ENCODE data around the gene QTRT2.

Gene QTRT2

GRCh38 chr3:114093016-114093380, 36.5 kb downstream of the QTRT2 start:
- DNase-seq (no peak), ATAC-seq (no peak)
- peaks cover under 1% of the 10 kb centered on the region for H3K36me3 Mint-ChIP-seq (ENCODE audit: low read depth)
- no peak overlapping the region for H3K27ac Mint-ChIP-seq
- peaks cover 4% of the 10 kb centered on the region for H3K9me3 Mint-ChIP-seq
- H3K4me3 Mint-ChIP-seq: no peak overlapping the region
- no peaks in the 10 kb centered on the region for H3K27me3 Mint-ChIP-seq
- H3K4me1 Mint-ChIP-seq: peaks cover 4% of the 10 kb centered on the region

DNA sequence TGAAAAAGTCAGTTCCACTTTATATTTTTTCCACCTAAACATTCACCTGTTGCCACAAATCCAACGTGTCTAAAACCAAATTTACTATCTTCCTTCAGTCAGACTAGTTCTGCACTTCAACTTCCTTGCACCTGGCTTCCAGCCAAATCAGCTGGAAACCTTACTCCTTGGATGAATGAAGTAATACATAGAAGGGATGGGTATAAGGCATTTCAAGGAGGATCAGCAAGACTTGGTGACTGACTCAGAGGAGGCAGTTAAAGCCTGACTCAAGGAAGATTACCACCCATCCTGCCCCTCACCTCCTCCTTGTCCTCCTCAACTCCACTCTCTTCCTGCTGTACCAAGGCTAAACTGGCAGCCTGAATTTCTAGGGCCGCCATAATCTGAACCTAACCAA, 37.1 kb downstream of the QTRT2 start:
- no peak for ATAC-seq
- peaks cover 4% of the 10 kb centered on the region for H3K9me3 Mint-ChIP-seq
- H3K4me3 Mint-ChIP-seq: no peak overlapping the region
- peaks cover 4% of the 10 kb centered on the region for H3K4me1 Mint-ChIP-seq
- no peaks in the 10 kb centered on the region for H3K36me3 Mint-ChIP-seq (ENCODE audit: low read depth)
- H3K27ac Mint-ChIP-seq: no peak overlapping the region
- no peak for DNase-seq
- no peaks in the 10 kb centered on the region for H3K27me3 Mint-ChIP-seq

DNA sequence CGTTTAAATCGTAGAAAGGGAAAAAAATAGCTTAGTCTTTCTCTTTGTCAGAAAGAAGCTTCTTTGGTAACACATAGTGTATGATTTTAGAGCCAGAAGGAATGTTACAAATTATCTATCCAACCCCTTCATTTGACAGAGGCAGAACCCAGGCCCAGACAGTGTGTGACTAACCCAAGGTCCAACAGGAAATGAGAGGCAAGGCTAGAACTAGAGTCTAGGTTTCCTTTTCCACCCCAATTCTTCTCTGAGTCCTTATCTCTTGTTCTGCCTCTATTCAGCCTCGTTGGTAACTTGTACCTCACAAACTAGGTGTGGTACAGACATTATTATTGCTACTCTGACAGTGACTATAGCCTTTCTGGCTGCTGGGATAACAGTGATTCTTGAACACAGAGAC, 39.3 kb downstream of the QTRT2 start:
- no peaks in the 10 kb centered on the region for H3K27me3 Mint-ChIP-seq
- H3K9me3 Mint-ChIP-seq: peaks cover under 1% of the 10 kb centered on the region
- peaks cover 4% of the 10 kb centered on the region for H3K4me1 Mint-ChIP-seq
- DNase-seq (no peak), ATAC-seq (no peak)
- H3K27ac Mint-ChIP-seq: no peak overlapping the region
- H3K4me3 Mint-ChIP-seq: no peak overlapping the region
- no peaks in the 10 kb centered on the region for H3K36me3 Mint-ChIP-seq (ENCODE audit: low read depth)

- H3K4me3 Mint-ChIP-seq: no peak overlapping the region
- ATAC-seq: no peak
- H3K27ac Mint-ChIP-seq: no peak overlapping the region
- no peaks in the 10 kb centered on the region for H3K9me3 Mint-ChIP-seq
- H3K4me1 Mint-ChIP-seq: no peaks in the 10 kb centered on the region
- H3K36me3 Mint-ChIP-seq (ENCODE audit: low read depth): no peaks in the 10 kb centered on the region
- DNase-seq: no peak
- H3K27me3 Mint-ChIP-seq: no peaks in the 10 kb centered on the region
These were observed 44.6 kb downstream of the QTRT2 start for GRCh38 chr3:114101101-114101500.

- H3K9me3 Mint-ChIP-seq: no peaks in the 10 kb centered on the region
- ATAC-seq (no peak), DNase-seq (no peak)
- no peaks in the 10 kb centered on the region for H3K4me1 Mint-ChIP-seq
- no peak overlapping the region for H3K27ac Mint-ChIP-seq
- H3K4me3 Mint-ChIP-seq: no peak overlapping the region
- H3K36me3 Mint-ChIP-seq (ENCODE audit: low read depth): no peaks in the 10 kb centered on the region
- no peaks in the 10 kb centered on the region for H3K27me3 Mint-ChIP-seq
These were observed 46.6 kb downstream of the QTRT2 start for GRCh38 chr3:114103181-114103580.

- no peak for DNase-seq
- Mint-ChIP-seq H3K4me1 (no peaks in the 10 kb centered on the region), H3K4me3 (no peak overlapping the region), H3K36me3 (ENCODE audit: low read depth) (no peaks in the 10 kb centered on the region), H3K9me3 (no peaks in the 10 kb centered on the region), H3K27ac (no peak overlapping the region), H3K27me3 (no peaks in the 10 kb centered on the region)
- no peak for ATAC-seq
These were observed 47.3 kb downstream of the QTRT2 start for GRCh38 chr3:114103858-114104257.

GRCh38 chr3:114104414-114104813, 47.9 kb downstream of the QTRT2 start:
- H3K36me3 Mint-ChIP-seq (ENCODE audit: low read depth): no peaks in the 10 kb centered on the region
- H3K4me3 Mint-ChIP-seq: no peak overlapping the region
- no peaks in the 10 kb centered on the region for H3K27me3 Mint-ChIP-seq
- H3K9me3 Mint-ChIP-seq: no peaks in the 10 kb centered on the region
- ATAC-seq: no peak
- H3K27ac Mint-ChIP-seq: no peak overlapping the region
- no peaks in the 10 kb centered on the region for H3K4me1 Mint-ChIP-seq
- DNase-seq: no peak

DNA sequence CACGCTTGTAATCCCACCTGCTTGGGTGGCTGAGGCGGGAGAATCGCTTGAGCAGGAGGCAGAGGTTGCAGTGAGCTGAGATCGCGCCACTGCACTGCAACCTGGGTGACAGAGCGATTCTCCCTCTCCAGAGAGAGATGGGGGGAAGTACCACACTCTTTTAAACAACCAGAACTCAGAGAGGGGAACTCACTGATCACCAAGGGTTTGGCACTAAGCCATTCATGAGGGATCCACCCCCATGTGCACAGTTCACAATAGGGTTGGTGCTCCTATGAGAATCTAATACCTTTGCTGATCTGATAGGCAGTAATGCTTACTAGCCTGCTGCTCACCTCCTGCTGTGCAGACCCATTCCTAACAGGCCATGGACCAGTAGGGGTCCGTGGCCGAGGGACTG, 51.6 kb downstream of the QTRT2 start:
- H3K4me3 Mint-ChIP-seq: no peak overlapping the region
- DNase-seq (no peak), ATAC-seq (no peak)
- H3K27me3 Mint-ChIP-seq: peaks cover 12% of the 10 kb centered on the region
- H3K36me3 Mint-ChIP-seq (ENCODE audit: low read depth): no peaks in the 10 kb centered on the region
- no peak overlapping the region for H3K27ac Mint-ChIP-seq
- no peaks in the 10 kb centered on the region for H3K4me1 Mint-ChIP-seq
- no peaks in the 10 kb centered on the region for H3K9me3 Mint-ChIP-seq

DNA sequence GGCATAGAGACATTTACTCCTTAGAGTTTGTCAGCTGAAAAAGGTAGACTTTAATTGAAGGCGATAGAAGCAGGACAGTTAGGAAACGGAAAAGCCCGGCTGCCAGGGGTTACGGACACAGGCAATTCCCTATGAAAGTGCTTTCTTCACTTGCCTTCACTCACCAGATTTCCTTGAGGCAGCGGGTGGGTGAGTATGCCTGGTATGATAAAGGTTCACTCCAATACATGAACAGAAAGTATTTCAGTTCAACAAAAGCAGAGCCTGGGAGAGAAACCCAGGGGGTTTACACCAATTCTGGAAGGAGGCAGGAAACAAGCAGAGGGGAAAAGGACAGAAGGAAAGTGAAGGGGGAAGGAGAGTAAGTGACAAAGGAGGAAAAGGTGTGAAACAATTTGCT, 53.9 kb downstream of the QTRT2 start:
- no peaks in the 10 kb centered on the region for H3K4me1 Mint-ChIP-seq
- H3K9me3 Mint-ChIP-seq: no peaks in the 10 kb centered on the region
- ATAC-seq (no peak), DNase-seq (no peak)
- H3K27me3 Mint-ChIP-seq: peaks cover 12% of the 10 kb centered on the region
- H3K4me3 Mint-ChIP-seq: no peak overlapping the region
- H3K27ac Mint-ChIP-seq: no peak overlapping the region
- no peaks in the 10 kb centered on the region for H3K36me3 Mint-ChIP-seq (ENCODE audit: low read depth)

GRCh38 chr3:114111060-114111770, 54.7 kb downstream of the QTRT2 start:
- H3K36me3 Mint-ChIP-seq (ENCODE audit: low read depth): no peaks in the 10 kb centered on the region
- peaks cover 12% of the 10 kb centered on the region for H3K27me3 Mint-ChIP-seq
- no peaks in the 10 kb centered on the region for H3K4me1 Mint-ChIP-seq

DNA sequence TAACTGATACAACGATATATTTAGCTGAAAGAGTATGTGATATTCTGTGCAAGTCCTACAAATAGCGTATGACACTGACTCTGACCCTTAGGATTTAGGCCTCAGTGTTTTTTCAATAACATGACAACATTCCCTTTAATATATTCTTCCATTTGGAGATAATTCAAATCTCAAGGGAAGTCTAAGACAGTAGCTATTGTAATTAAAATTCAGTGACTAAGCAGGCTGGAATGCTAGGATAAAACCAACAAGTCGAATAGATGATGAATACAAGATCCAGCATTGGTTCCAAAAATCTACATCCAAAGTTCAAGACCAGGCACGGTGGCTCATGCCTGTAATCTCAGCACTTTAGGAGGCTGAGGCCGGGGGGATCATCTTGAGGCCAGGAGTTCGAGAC, 56.2 kb downstream of the QTRT2 start:
- no peaks in the 10 kb centered on the region for H3K36me3 Mint-ChIP-seq (ENCODE audit: low read depth)
- DNase-seq (no peak), ATAC-seq (no peak)
- H3K27me3 Mint-ChIP-seq: peaks cover 12% of the 10 kb centered on the region
- H3K4me3 Mint-ChIP-seq: no peak overlapping the region
- no peaks in the 10 kb centered on the region for H3K4me1 Mint-ChIP-seq
- H3K9me3 Mint-ChIP-seq: no peaks in the 10 kb centered on the region
- H3K27ac Mint-ChIP-seq: no peak overlapping the region

More at GRCh38 chr3:114111060-114111770, 54.7 kb downstream of the QTRT2 start:
- ATAC-seq: no peak
- Mint-ChIP-seq H3K4me3 (no peak overlapping the region), H3K9me3 (no peaks in the 10 kb centered on the region), H3K27ac (no peak overlapping the region)
- DNase-seq: no peak

- ATAC-seq: no peak
- H3K9me3 Mint-ChIP-seq: no peaks in the 10 kb centered on the region
- no peaks in the 10 kb centered on the region for H3K4me1 Mint-ChIP-seq
- H3K27ac Mint-ChIP-seq: no peak overlapping the region
- H3K36me3 Mint-ChIP-seq (ENCODE audit: low read depth): no peaks in the 10 kb centered on the region
- H3K27me3 Mint-ChIP-seq: peaks cover 9% of the 10 kb centered on the region
- DNase-seq: no peak
- H3K4me3 Mint-ChIP-seq: no peak overlapping the region
These were observed 58.2 kb downstream of the QTRT2 start for GRCh38 chr3:114114719-114115118.

DNA sequence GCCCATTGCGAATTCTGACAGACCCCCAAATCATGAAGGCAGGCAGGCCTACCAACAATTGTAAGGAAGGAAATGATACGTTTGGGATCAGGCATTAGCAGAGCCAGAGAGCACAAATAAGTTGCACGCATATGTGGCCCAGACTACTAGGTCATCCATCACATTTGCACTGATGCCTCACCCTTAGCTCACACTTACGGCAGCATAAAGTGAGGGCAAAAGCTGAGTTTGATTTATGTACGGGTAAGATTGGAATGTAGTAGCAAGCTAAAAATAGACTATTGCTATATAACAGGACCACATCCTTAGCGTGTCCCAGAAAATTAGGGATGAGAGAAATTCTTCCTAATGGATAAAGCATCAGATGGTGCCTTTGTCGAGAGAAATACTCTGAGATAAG, 58.6 kb downstream of the QTRT2 start:
- Mint-ChIP-seq H3K9me3 (no peaks in the 10 kb centered on the region), H3K4me1 (no peaks in the 10 kb centered on the region), H3K27me3 (peaks cover 6% of the 10 kb centered on the region), H3K27ac (no peak overlapping the region), H3K4me3 (no peak overlapping the region), H3K36me3 (ENCODE audit: low read depth) (no peaks in the 10 kb centered on the region)
- DNase-seq (no peak), ATAC-seq (no peak)

- no peaks in the 10 kb centered on the region for H3K4me1 Mint-ChIP-seq
- H3K9me3 Mint-ChIP-seq: no peaks in the 10 kb centered on the region
- DNase-seq (no peak), ATAC-seq (no peak)
- H3K36me3 Mint-ChIP-seq (ENCODE audit: low read depth): no peaks in the 10 kb centered on the region
- no peak overlapping the region for H3K4me3 Mint-ChIP-seq
- H3K27me3 Mint-ChIP-seq: no peaks in the 10 kb centered on the region
- H3K27ac Mint-ChIP-seq: no peak overlapping the region
These were observed 63.2 kb downstream of the QTRT2 start for GRCh38 chr3:114119776-114120175.

DNA sequence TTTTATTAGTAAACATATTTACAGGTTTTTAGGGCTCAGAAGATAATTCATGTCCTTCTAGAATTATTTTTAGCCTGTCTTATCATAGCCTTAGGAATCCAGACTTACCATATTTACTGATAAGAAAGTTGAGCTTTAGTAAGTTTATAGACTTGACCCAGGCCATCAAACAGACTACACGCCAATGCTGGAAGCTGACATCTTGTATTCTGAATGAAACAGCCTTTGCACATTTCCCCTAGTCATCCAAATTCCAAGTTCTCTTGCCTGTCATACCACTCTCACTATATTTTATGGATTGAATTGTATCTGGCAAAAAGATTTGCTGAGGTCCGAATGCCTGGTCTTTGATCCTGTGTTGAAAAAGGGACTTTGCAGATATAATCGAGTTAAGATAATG, 63.7 kb downstream of the QTRT2 start:
- ATAC-seq (no peak), DNase-seq (no peak)
- no peaks in the 10 kb centered on the region for H3K27me3 Mint-ChIP-seq
- H3K4me3 Mint-ChIP-seq: no peak overlapping the region
- H3K4me1 Mint-ChIP-seq: no peaks in the 10 kb centered on the region
- no peaks in the 10 kb centered on the region for H3K9me3 Mint-ChIP-seq
- no peak overlapping the region for H3K27ac Mint-ChIP-seq
- no peaks in the 10 kb centered on the region for H3K36me3 Mint-ChIP-seq (ENCODE audit: low read depth)

Data from activated naive CD8-positive, alpha-beta T cell treated with anti-CD3 and anti-CD28 coated beads, Interleukin-2, amount 50 U/mL, for 24 hours (primary cell).